Stimulated activated CD4-positive, alpha-beta T cell treated with anti-CD3 and anti-CD28 coated beads, TNF-alpha, amount 100 ng/mL, for 4 hours (primary cell): ENCODE measurements around the gene ROR1.

ENCODE experiments used
- DNase-seq, 3 experiments: peaks; one replicate each; pipeline ENCODE4 v3.0.0-alpha.2; 2020; ENCODE audit warnings: low read depth in 3 of 3

The ROR1 gene

GRCh38 chr1:64019818-64020217, 246.0 kb downstream of the ROR1 start:
- no peak for DNase-seq

GRCh38 chr1:64021066-64021465, 247.2 kb downstream of the ROR1 start:
- DNase-seq: no peak

GRCh38 chr1:64025051-64025450, 251.2 kb downstream of the ROR1 start:
- DNase-seq: no peak

GRCh38 chr1:64029037-64029436, 255.2 kb downstream of the ROR1 start:
- DNase-seq: no peak

- no peak for DNase-seq
Measured at GRCh38 chr1:64030411-64030810, 256.6 kb downstream of the ROR1 start.

- DNase-seq: no peak
Measured at GRCh38 chr1:64031236-64031635, 257.4 kb downstream of the ROR1 start.

- DNase-seq: no peak
Measured at GRCh38 chr1:64033667-64034220, 259.9 kb downstream of the ROR1 start.

- DNase-seq: no peak
Measured at GRCh38 chr1:64036549-64036948, 262.7 kb downstream of the ROR1 start.

- DNase-seq: no peak
Measured at GRCh38 chr1:64038119-64038518, 264.3 kb downstream of the ROR1 start.

- no peak for DNase-seq
Measured at GRCh38 chr1:64038965-64039364, 265.1 kb downstream of the ROR1 start.

- DNase-seq: no peak
Measured at GRCh38 chr1:64039390-64039926, 265.6 kb downstream of the ROR1 start.

GRCh38 chr1:64041371-64042131, 267.7 kb downstream of the ROR1 start:
- no peak for DNase-seq

- no peak for DNase-seq
Measured at GRCh38 chr1:64042331-64043100, 268.7 kb downstream of the ROR1 start.

GRCh38 chr1:64043288-64043687, 269.5 kb downstream of the ROR1 start:
- no peak for DNase-seq

GRCh38 chr1:64043976-64044375, 270.2 kb downstream of the ROR1 start:
- DNase-seq: no peak

- DNase-seq: no peak
Measured at GRCh38 chr1:64046243-64046642, 272.4 kb downstream of the ROR1 start.

GRCh38 chr1:64046891-64047290, 273.1 kb downstream of the ROR1 start:
- DNase-seq: no peak

GRCh38 chr1:64047549-64047996, 273.8 kb downstream of the ROR1 start:
- DNase-seq: no peak

GRCh38 chr1:64049900-64050540, 276.2 kb downstream of the ROR1 start:
- DNase-seq: no peak

- DNase-seq: no peak
Measured at GRCh38 chr1:64050601-64051000, 276.8 kb downstream of the ROR1 start.

GRCh38 chr1:64051796-64052195, 278.0 kb downstream of the ROR1 start:
- no peak for DNase-seq

GRCh38 chr1:64052777-64053176, 279.0 kb downstream of the ROR1 start:
- no peak for DNase-seq
